K562 (cell line): ENCODE measurements around the gene WBP1. TPM values are rescaled to one million over a fixed set of nuclear protein-coding genes. Genes with fewer than 3 reads are reported as not detected.
A peak's percentile ranks its signal among the peaks of the same experiment; 100 is the strongest.

Experiments
- ATF7 ChIP-seq: fragments of 450-650 bp; IDR thresholded peaks from 2 replicates; pipeline ENCODE4 v1.7.1; 2014; ENCODE audit warnings: mild to moderate bottlenecking, moderate library complexity
- BHLHE40 ChIP-seq: IDR thresholded peaks from 2 replicates; pipeline ENCODE4 v1.6.1; 2011; ENCODE audit warnings: low read length, improper control_type of control experiment
- BMI1 ChIP-seq: fragments of 150-350 bp; IDR thresholded peaks from 2 replicates; pipeline ENCODE4 v1.6.1; 2014; ENCODE audit warnings: low read length
- GABPB1 ChIP-seq: sonication (generic); formaldehyde crosslinking; IDR thresholded peaks from 2 replicates; pipeline ENCODE4 v1.8.0; 2022; ENCODE audit warnings: mild to moderate bottlenecking, missing genetic modification reagents
- GTF2B ChIP-seq: IDR thresholded peaks from 2 replicates; pipeline ENCODE4 v1.6.1; 2011; ENCODE audit not compliant: insufficient read length; ENCODE audit errors: extremely low read depth
- GTF2E2 ChIP-seq: fragments of 200-800 bp; sonication (Bioruptor generic); IDR thresholded peaks from 2 replicates; pipeline ENCODE4 v1.6.1; 2016; ENCODE audit warnings: missing genetic modification characterization, missing compliant biosample characterization
- HEY1 ChIP-seq: fragments of 250-450 bp; sonication (Bioruptor Pico); IDR thresholded peaks from 2 replicates; pipeline ENCODE4 v1.5.0; 2020; ENCODE audit warnings: mild to moderate bottlenecking, moderate library complexity, borderline replicate concordance
- HNRNPH1 ChIP-seq: fragments of 200-400 bp; formaldehyde crosslinking; optimal IDR thresholded peaks from 2 replicates; pipeline ENCODE3; 2017; ENCODE audit warnings: low read depth, mild to moderate bottlenecking, low read length, moderate library complexity
- NBN ChIP-seq: fragments of 450-650 bp; IDR thresholded peaks from 2 replicates; pipeline ENCODE4 v1.6.1; 2016; ENCODE audit warnings: low read depth, mild to moderate bottlenecking
- PRMT5 ChIP-seq: sonication (generic); formaldehyde crosslinking; IDR thresholded peaks from 2 replicates; pipeline ENCODE4 v1.5.0; 2020; ENCODE audit warnings: missing genetic modification reagents
- PYGO2 ChIP-seq: fragments of 450-650 bp; IDR thresholded peaks from 2 replicates; pipeline ENCODE4 v1.6.1; 2016; ENCODE audit warnings: mild to moderate bottlenecking, missing genetic modification characterization, moderate library complexity, missing compliant biosample characterization
- RAD51 ChIP-seq: fragments of 450-650 bp; IDR thresholded peaks from 2 replicates; pipeline ENCODE4 v1.7.1; 2016; ENCODE audit warnings: low read depth, mild to moderate bottlenecking, borderline replicate concordance
- RBM15 ChIP-seq: fragments of 200-400 bp; formaldehyde crosslinking; IDR thresholded peaks from 2 replicates; pipeline ENCODE4 v1.6.1; 2018; ENCODE audit warnings: mild to moderate bottlenecking, low read length, moderate library complexity; ENCODE audit not compliant: insufficient read depth
- RFX5 ChIP-seq: IDR thresholded peaks from 2 replicates; pipeline ENCODE4 v1.6.1; 2011; ENCODE audit warnings: low read depth, mild to moderate bottlenecking, improper control_type of control experiment, low read length
- SMAD1 ChIP-seq: fragments of 150-350 bp; IDR thresholded peaks from 2 replicates; pipeline ENCODE4 v1.6.1; 2014; ENCODE audit warnings: low read length, low read depth; ENCODE audit not compliant: partially characterized antibody
- SMARCE1 ChIP-seq: fragments of 450-650 bp; IDR thresholded peaks from 2 replicates; pipeline ENCODE4 v1.7.1; 2016; ENCODE audit warnings: mild to moderate bottlenecking
- SNRNP70 ChIP-seq: fragments of 200-400 bp; formaldehyde crosslinking; optimal IDR thresholded peaks from 2 replicates; pipeline ENCODE3; 2017; ENCODE audit warnings: low read depth, low read length
- SREBF2 ChIP-seq: sonication (generic); formaldehyde crosslinking; IDR thresholded peaks from 2 replicates; pipeline ENCODE4 v1.4.0; 2020; ENCODE audit warnings: mild to moderate bottlenecking, missing genetic modification reagents
- TAL1 ChIP-seq: fragments of 450-650 bp; IDR thresholded peaks from 2 replicates; pipeline ENCODE4 v1.6.1; 2016; ENCODE audit warnings: mild to moderate bottlenecking
- ZBTB7A ChIP-seq: IDR thresholded peaks from 2 replicates; pipeline ENCODE4 v1.6.1; 2011; ENCODE audit warnings: low read depth, mild to moderate bottlenecking, low read length, moderate library complexity, borderline replicate concordance; ENCODE audit not compliant: control insufficient read depth
- ZNF609 ChIP-seq: sonication (generic); formaldehyde crosslinking; IDR thresholded peaks from 2 replicates; pipeline ENCODE4 v1.8.1; 2023; ENCODE audit warnings: missing genetic modification reagents, mild to moderate bottlenecking, borderline replicate concordance
- ZNF778 ChIP-seq: fragments of 450-650 bp; formaldehyde crosslinking; IDR thresholded peaks from 2 replicates; pipeline ENCODE4 v1.4.0; 2020; ENCODE audit warnings: mild to moderate bottlenecking, moderate library complexity
- polyA plus RNA-seq, 8 experiments: library from polyadenylated mRNA; depleted of rRNA in 4 of 8; stranded (reverse) in 5 of 8; unstranded in 3 of 8; fragments of >200 nt; fragmentation: Nextera tagmentation in 2 of 8; fragmentation: Illumina TruSeq in 1 of 8; extraction: Ambion mirVana in 2 of 8; extraction: Trizol in 1 of 8; gene quantifications; 2 replicates each; pipeline versions ENCODE4 v1.2.1 to v1.2.3, GENCODE V29; 2011 to 2014; ENCODE audit warnings: inconsistent platforms in 1 of 8, missing spikeins in 1 of 8
- total RNA-seq, 7 experiments: library from RNA; depleted of rRNA in 6 of 7; stranded (reverse); fragments of >200 nt in 6 of 7; fragmentation: Illumina TruSeq in 2 of 7; extraction: Trizol in 2 of 7; gene quantifications; 2 replicates each; pipeline versions ENCODE4 v1.2.1 to v1.2.3, GENCODE V29; 2011 to 2021; ENCODE audit warnings: low replicate concordance in 1 of 7

WBP1 gene
- total and polyA plus RNA-seq, 9 of the 15 experiments (the other 6 are each of a cell fraction or from before 2014, with no cell fraction given), result 1.9 to 27.7 (median 14.2) TPM

- TF ChIP-seq SNRNP70 (no peak), GTF2B (no peak), BHLHE40 (peak; percentile 37), SMAD1 (no peak), GABPB1 (peak; percentile 100), SMARCE1 (no peak), RAD51 (no peak), RFX5 (no peak), ZBTB7A (no peak), RBM15 (no peak), TAL1 (0 out of 2 replicates have a peak, but pooled peaks have one; percentile 6), ZNF778 (CRISPR knock-in tag) (no peak), PRMT5 (CRISPR knock-in tag) (no peak), HNRNPH1 (no peak), PYGO2 (tag) (no peak), GTF2E2 (tag) (no peak), ATF7 (peak; percentile 90), BMI1 (no peak; the same call in 1 of the 2 replicates), SREBF2 (CRISPR knock-in tag) (no peak), ZNF609 (no peak), HEY1 (CRISPR knock-in tag) (no peak), NBN (peak; percentile 78)
Observed at GRCh38 chr2:74454654-74455511, 3.4 kb upstream of the WBP1 start, which contains the start of gene INO80B (continued).
